ENCODE measurements around the gene STKLD1. TPM values are rescaled to one million over a fixed set of nuclear protein-coding genes. Genes with fewer than 3 reads are reported as not detected.
"Not testable (repeated sequence)": the region's sequence is repeated elsewhere in the genome, so short reads cannot be mapped to it uniquely, and the experiment has no call there.

The STKLD1 gene
- total RNA-seq, 2 experiments from 2014 or later: 0.40 to 0.82 TPM

GRCh38 chr9:133371261-133371711 lies 4.9 kb upstream of the STKLD1 start:
- peak overlapping the region; percentile 100 for H3K4me3 Mint-ChIP-seq
- intact Hi-C loops (cut with DNase I, micrococcal nuclease): loop anchor here (1.0 to 10.0 kb wide), 15 partner anchors 15 to 1016 kb away; partner anchors contain the start of genes MED22 (in 2 of the 2), RPL7A (in 2 of the 2), SURF1 (in 2 of the 2) and SURF2 (in 2 of the 2)
- ChIA-PET POLR2A (interaction anchor here (0.7 to 9.9 kb wide), 6 partner anchors 11 to 185 kb away, joined by 3 to 287 read pairs (median 4); partner anchors contain the start of genes CACFD1, MED22, RPL7A and SURF1), CTCF (interaction anchor here (0.6 to 6.2 kb wide), 11 partner anchors 10 to 235 kb away, joined by 3 to 44 read pairs (median 4); partner anchors contain the start of genes MED22, RPL7A, SURF1 and SURF2)
- DNase-seq (peak; percentile 92), ATAC-seq (peak; percentile 76)
- no peaks in the 10 kb centered on the region for H3K27me3 Mint-ChIP-seq
- peak overlapping the region; percentile 97 for H3K27ac Mint-ChIP-seq
- no peaks in the 10 kb centered on the region for H3K9me3 Mint-ChIP-seq (ENCODE audit: low read depth)
- peaks cover 65% of the 10 kb centered on the region for H3K4me1 Mint-ChIP-seq
- H3K36me3 Mint-ChIP-seq (ENCODE audit: low read depth): peaks cover 80% of the 10 kb centered on the region

DNA sequence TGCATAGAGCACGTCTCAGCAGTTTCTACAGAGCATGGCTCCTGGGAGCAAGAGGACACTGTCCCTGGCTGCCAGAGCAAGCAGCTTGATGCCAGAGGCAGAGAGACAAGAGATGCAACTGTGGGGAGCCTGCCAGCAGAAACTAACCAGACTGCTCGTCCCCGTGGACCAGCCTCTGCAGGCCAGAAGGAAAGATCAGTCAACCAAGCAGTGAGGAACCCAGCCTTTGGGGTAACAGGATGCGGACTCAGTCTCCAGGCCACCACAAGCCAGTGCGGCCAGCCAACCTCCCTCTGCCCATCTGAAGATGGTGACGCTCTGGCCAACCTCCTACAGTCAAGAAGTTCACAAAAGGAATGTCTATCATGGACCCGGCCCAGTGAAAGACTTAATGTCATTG lies 4.0 kb upstream of the STKLD1 start:
- no peak for DNase-seq
- CTCF ChIA-PET: interaction anchor here (0.7 to 6.2 kb wide), 9 partner anchors 9 to 236 kb away, joined by 3 to 44 read pairs (median 5); partner anchors contain the start of genes MED22, RPL7A, SURF1 and SURF2
- H3K27me3 Mint-ChIP-seq: no peaks in the 10 kb centered on the region
- H3K36me3 Mint-ChIP-seq (ENCODE audit: low read depth): peaks cover 72% of the 10 kb centered on the region
- H3K9me3 Mint-ChIP-seq (ENCODE audit: low read depth): no peaks in the 10 kb centered on the region
- intact Hi-C loops (cut with DNase I, micrococcal nuclease): loop anchor here (2.0 to 10.0 kb wide), 6 partner anchors 230 to 1017 kb away; partner anchors contain the start of genes AK8 (in 1 of the 2), SETX (in 1 of the 2), SPACA9 (in 1 of the 2) and VAV2 (in 1 of the 2)
- peak overlapping the region; percentile 97 for H3K27ac Mint-ChIP-seq
- peaks cover 63% of the 10 kb centered on the region for H3K4me1 Mint-ChIP-seq
- ATAC-seq: no peak
- H3K4me3 Mint-ChIP-seq: peak overlapping the region; percentile 100
- POLR2A ChIA-PET: interaction anchor here (0.6 to 9.9 kb wide), 5 partner anchors 9 to 342 kb away, joined by 3 to 287 read pairs (median 6); partner anchors contain the start of genes GTF3C5, MED22, RPL7A and SURF1

DNA sequence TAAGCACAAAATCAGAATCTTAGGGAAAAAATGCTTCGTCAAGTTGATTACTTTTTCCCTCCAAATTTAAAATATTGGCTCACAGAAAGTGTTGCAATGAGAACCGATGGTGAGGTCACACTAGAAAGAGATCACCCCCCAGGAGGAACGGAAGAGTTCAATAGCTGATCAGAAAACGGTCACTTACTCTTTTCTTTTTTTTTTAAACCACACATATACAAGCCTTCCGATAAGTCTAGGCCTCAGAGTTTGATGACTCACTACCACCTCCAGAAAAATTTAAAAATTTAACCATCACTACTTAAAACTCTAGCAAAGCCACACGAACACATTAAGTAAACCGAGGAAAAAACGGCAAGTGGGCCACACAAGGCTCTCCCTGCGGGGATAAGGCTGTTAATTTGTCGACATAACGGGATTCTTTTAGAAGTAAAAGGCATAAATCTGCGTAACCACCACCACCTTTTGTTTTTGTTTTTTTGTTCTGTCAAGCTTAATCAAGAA lies 1.5 kb upstream of the STKLD1 start:
- Mint-ChIP-seq H3K4me1 (peaks cover 48% of the 10 kb centered on the region), H3K27me3 (no peaks in the 10 kb centered on the region), H3K36me3 (ENCODE audit: low read depth) (peaks cover 49% of the 10 kb centered on the region), H3K4me3 (peak overlapping the region; percentile 100), H3K9me3 (ENCODE audit: low read depth) (no peaks in the 10 kb centered on the region), H3K27ac (peak overlapping the region; percentile 99)
- ChIA-PET CTCF (interaction anchor here (0.6 to 6.2 kb wide), 11 partner anchors 9 to 1051 kb away, joined by 3 to 44 read pairs (median 4); partner anchors contain the start of genes DDX31, REXO4, SURF1 and SURF2), POLR2A (interaction anchor here (0.6 to 9.9 kb wide), 4 partner anchors 12 to 1016 kb away, joined by 3 to 287 read pairs (median 6); partner anchors contain the start of genes GTF3C5, MED22, RPL7A and SURF1)
- DNase-seq (peak; percentile 54), ATAC-seq (peak; percentile 24)
- intact Hi-C loops (cut with DNase I, micrococcal nuclease): loop anchor here (5.0 to 10.0 kb wide), 5 partner anchors 232 to 1020 kb away; partner anchors contain the start of genes AK8 (in 1 of the 2), SETX (in 1 of the 2), SPACA9 (in 1 of the 2) and VAV2 (in 1 of the 2)

GRCh38 chr9:133375116-133375723 lies 946 bp upstream of the STKLD1 start:
- Mint-ChIP-seq H3K36me3 (ENCODE audit: low read depth) (peaks cover 43% of the 10 kb centered on the region), H3K4me3 (peak overlapping the region; percentile 100), H3K27ac (peak overlapping the region; percentile 99), H3K4me1 (peaks cover 42% of the 10 kb centered on the region), H3K27me3 (no peaks in the 10 kb centered on the region), H3K9me3 (ENCODE audit: low read depth) (no peaks in the 10 kb centered on the region)
- CTCF ChIA-PET: interaction anchor here (0.6 to 6.2 kb wide), 11 partner anchors 9 to 1052 kb away, joined by 3 to 44 read pairs (median 4); partner anchors contain the start of genes DDX31, REXO4, SURF1 and SURF2
- intact Hi-C loops (cut with DNase I, micrococcal nuclease): loop anchor here in 1 of 2 experiments (10.0 kb wide), 3 partner anchors 500 to 1020 kb away; partner anchors contain the start of genes AK8, SETX, SPACA9 and VAV2
- POLR2A ChIA-PET: interaction anchor here (1.1 to 9.9 kb wide), 3 partner anchors 13 to 345 kb away, joined by 3 to 287 read pairs (median 8); partner anchors contain the start of genes GTF3C5, MED22, RPL7A and SURF1
- peak; percentile 51 for DNase-seq
- ATAC-seq: no peak

GRCh38 chr9:133377280-133377679 lies 1.1 kb downstream of the STKLD1 start:
- not testable (repeated sequence) for H3K9me3 Mint-ChIP-seq (ENCODE audit: low read depth); H3K27me3 Mint-ChIP-seq

GRCh38 chr9:133377721-133378216 lies 1.6 kb downstream of the STKLD1 start:
- no peak for ATAC-seq
- CTCF ChIA-PET: interaction anchor here (0.6 to 2.3 kb wide), 6 partner anchors 9 to 101 kb away, joined by 3 to 10 read pairs (median 5); partner anchors contain the start of gene SLC2A6
- Mint-ChIP-seq H3K27me3 (no peaks in the 10 kb centered on the region), H3K36me3 (ENCODE audit: low read depth) (peaks cover 19% of the 10 kb centered on the region), H3K4me1 (peaks cover 17% of the 10 kb centered on the region), H3K27ac (no peak overlapping the region), H3K9me3 (ENCODE audit: low read depth) (no peaks in the 10 kb centered on the region), H3K4me3 (no peak overlapping the region)
- DNase-seq: no peak
- POLR2A ChIA-PET: no interaction called here
- intact Hi-C loops (cut with DNase I, micrococcal nuclease): loop anchor here in 1 of 2 experiments (2.0 to 10.0 kb wide), 5 partner anchors 355 to 1023 kb away; partner anchors contain the start of genes AK8, BRD3, SETX and SPACA9

More at GRCh38 chr9:133377280-133377679, 1.1 kb downstream of the STKLD1 start:
- H3K27ac Mint-ChIP-seq, ATAC-seq, DNase-seq: not testable (repeated sequence)
- Mint-ChIP-seq H3K4me1 (peaks cover 22% of the 10 kb centered on the region), H3K4me3 (peak overlapping the region; percentile 30), H3K36me3 (ENCODE audit: low read depth) (peaks cover 24% of the 10 kb centered on the region)
- POLR2A ChIA-PET: interaction anchor here (0.7 to 1.4 kb wide), 4 partner anchors 30 to 896 kb away, joined by 3 read pairs; partner anchors contain the start of gene MED22
- intact Hi-C loops (cut with DNase I, micrococcal nuclease): loop anchor here in 1 of 2 experiments (2.0 to 10.0 kb wide), 5 partner anchors 354 to 1022 kb away; partner anchors contain the start of genes AK8, BRD3, SETX and SPACA9
- CTCF ChIA-PET: interaction anchor here (0.6 to 2.3 kb wide), 7 partner anchors 9 to 759 kb away, joined by 3 to 10 read pairs (median 4); partner anchors contain the start of genes SLC2A6 and WDR5

DNA sequence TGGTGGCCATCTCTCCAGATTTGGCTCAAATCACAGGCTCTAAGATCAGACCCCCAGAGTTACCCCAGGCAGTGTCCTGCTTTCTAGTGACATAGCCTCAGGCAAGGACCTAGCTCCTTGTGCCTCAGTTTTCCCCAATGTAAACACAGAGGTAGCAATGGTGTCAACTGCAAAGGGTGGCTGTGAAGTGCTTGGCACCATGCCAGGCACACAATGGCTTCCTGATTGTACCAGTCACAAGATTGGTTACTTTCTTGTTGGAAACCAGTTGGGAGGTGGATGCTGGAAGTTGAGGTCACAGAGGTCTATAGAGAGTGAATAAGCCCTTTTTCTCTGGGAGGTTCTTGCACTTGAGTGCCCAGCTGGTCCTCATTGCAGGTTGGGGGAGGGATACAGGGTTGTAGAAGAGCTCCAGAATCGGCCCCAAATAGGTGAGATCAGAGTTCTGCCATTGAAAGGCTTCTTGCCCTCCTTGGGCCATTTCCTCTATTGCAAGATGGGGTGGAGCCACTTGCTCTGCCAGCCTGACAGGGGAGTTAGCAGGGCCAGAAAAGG lies 2.3 kb downstream of the STKLD1 start:
- H3K4me3 Mint-ChIP-seq: no peak overlapping the region
- DNase-seq (no peak), ATAC-seq (no peak)
- H3K27me3 Mint-ChIP-seq: no peaks in the 10 kb centered on the region
- intact Hi-C loops (cut with DNase I, micrococcal nuclease): loop anchor here in 1 of 2 experiments (10.0 kb wide), 3 partner anchors 504 to 1024 kb away; partner anchors contain the start of genes AK8, SETX, SPACA9 and VAV2
- peaks cover 10% of the 10 kb centered on the region for H3K4me1 Mint-ChIP-seq
- peaks cover 13% of the 10 kb centered on the region for H3K36me3 Mint-ChIP-seq (ENCODE audit: low read depth)
- no peaks in the 10 kb centered on the region for H3K9me3 Mint-ChIP-seq (ENCODE audit: low read depth)
- H3K27ac Mint-ChIP-seq: no peak overlapping the region
- ChIA-PET CTCF (interaction anchor here (2.3 kb wide), 1 partner anchor 39 kb away, joined by 10 read pairs; no protein-coding TSS in a partner anchor), POLR2A (no interaction called here)

GRCh38 chr9:133379153-133380086 lies 3.3 kb downstream of the STKLD1 start:
- peaks cover 7% of the 10 kb centered on the region for H3K36me3 Mint-ChIP-seq (ENCODE audit: low read depth)
- DNase-seq (no peak), ATAC-seq (no peak)
- no peaks in the 10 kb centered on the region for H3K9me3 Mint-ChIP-seq (ENCODE audit: low read depth)
- no peaks in the 10 kb centered on the region for H3K27me3 Mint-ChIP-seq
- intact Hi-C loops (cut with DNase I, micrococcal nuclease): loop anchor here in 1 of 2 experiments (10.0 kb wide), 3 partner anchors 505 to 1025 kb away; partner anchors contain the start of genes AK8, SETX, SPACA9 and VAV2
- no peak overlapping the region for H3K4me3 Mint-ChIP-seq
- peaks cover 5% of the 10 kb centered on the region for H3K4me1 Mint-ChIP-seq
- CTCF ChIA-PET: interaction anchor here (0.6 kb wide), 1 partner anchor 110 kb away, joined by 4 read pairs; no protein-coding TSS in a partner anchor
- H3K27ac Mint-ChIP-seq: no peak overlapping the region
- POLR2A ChIA-PET: no interaction called here

DNA sequence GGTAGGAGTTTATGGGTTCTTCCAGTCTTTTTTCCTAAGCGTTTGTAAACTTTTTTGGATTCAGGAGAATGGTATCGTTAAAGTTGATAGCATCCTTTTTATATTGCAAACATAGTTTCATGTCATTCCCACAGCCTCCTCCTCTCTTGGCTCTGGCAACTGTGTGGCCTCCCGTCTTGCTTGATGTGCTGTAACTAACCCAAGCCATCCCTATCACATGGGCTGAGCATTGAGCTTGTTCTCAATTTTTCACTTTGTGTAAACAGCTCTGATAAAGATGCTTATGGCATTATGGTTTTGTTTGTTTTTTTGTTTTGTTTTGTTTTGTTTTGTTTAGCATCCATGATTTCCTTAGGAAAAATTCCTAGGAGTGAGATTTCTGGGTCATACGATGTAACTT lies 4.6 kb downstream of the STKLD1 start:
- H3K27ac Mint-ChIP-seq: no peak overlapping the region
- H3K4me3 Mint-ChIP-seq: no peak overlapping the region
- ChIA-PET CTCF (interaction anchor here (1.0 kb wide), 1 partner anchor 55 kb away, joined by 3 read pairs; no protein-coding TSS in a partner anchor), POLR2A (interaction anchor here (0.5 kb wide), 1 partner anchor 13 kb away, joined by 4 read pairs; no protein-coding TSS in a partner anchor)
- intact Hi-C loops (cut with DNase I, micrococcal nuclease): no loop called here
- ATAC-seq (no peak), DNase-seq (no peak)
- H3K9me3 Mint-ChIP-seq (ENCODE audit: low read depth): no peaks in the 10 kb centered on the region
- no peaks in the 10 kb centered on the region for H3K27me3 Mint-ChIP-seq
- peaks cover 2% of the 10 kb centered on the region for H3K4me1 Mint-ChIP-seq
- no peaks in the 10 kb centered on the region for H3K36me3 Mint-ChIP-seq (ENCODE audit: low read depth)

All from activated CD4-positive, alpha-beta T cell treated with anti-CD3 and anti-CD28 coated beads for 36 hours (primary cell).